Sigmoid colon (tissue), 4 donors: ENCODE measurements around the gene SMIM14.

Source experiments
- CTCF ChIP-seq, 4 experiments: fragments of 450-650 bp in 3 of 4; fragments of 200-600 bp in 1 of 4; IDR thresholded peaks; one replicate each; pipeline ENCODE4 v1.5.1; 2016 to 2019; ENCODE audit warnings: antibody characterized with exemption in 4 of 4, mild to moderate bottlenecking in 3 of 4, moderate library complexity in 2 of 4
- EP300 ChIP-seq, 4 donors: sonication (generic); formaldehyde crosslinking; IDR thresholded peaks; one replicate each; pipeline ENCODE4 v1.6.1; 2017; ENCODE audit warnings: antibody characterized with exemption in 4 of 4
- POLR2A ChIP-seq, 2 donors: fragments of 450-650 bp; IDR thresholded peaks; one replicate each; pipeline ENCODE4 v1.6.1; 2016; ENCODE audit warnings: antibody characterized with exemption in 2 of 2, mild to moderate bottlenecking in 2 of 2, moderate library complexity in 2 of 2
- POLR2AphosphoS5 ChIP-seq, 4 donors: sonication (generic); formaldehyde crosslinking; IDR thresholded peaks; one replicate each; pipeline ENCODE4 v1.6.1; 2017; ENCODE audit warnings: antibody characterized with exemption in 4 of 4

GRCh38 chr4:39685990-39686389 lies 47.3 kb upstream of the SMIM14 start:
- TF ChIP-seq POLR2A (IDR thresholded peaks at IDR 0.05) (no peak), POLR2AphosphoS5 (IDR thresholded peaks at IDR 0.05) (no peak), CTCF (IDR thresholded peaks at IDR 0.05) (no peak), EP300 (IDR thresholded peaks at IDR 0.05) (no peak)
